ENCODE data around the gene FOXL1. TPM values are rescaled to one million over a fixed set of nuclear protein-coding genes. Genes with fewer than 3 reads are reported as not detected.

FOXL1 gene
- total RNA-seq, 1 experiment from 2014 or later = 7.5 TPM

- Histone ChIP-seq H3K4me3 (replicated peaks in 1 of 2; ENCODE audit: low read depth in 1 of 2, low read length in 2 of 2) (no peak overlapping the region), H3K27ac (ENCODE audit: low read depth, low read length) (no peak overlapping the region), H3K4me2 (ENCODE audit: low read length) (no peak overlapping the region), H3K9ac (ENCODE audit: low read length) (no peak overlapping the region), H3K4me1 (ENCODE audit: control insufficient read depth in 1 of 2, insufficient read depth in 2 of 2, low read length in 2 of 2) (no peaks in the 10 kb centered on the region), H4K20me1 (ENCODE audit: insufficient read depth) (no peaks in the 10 kb centered on the region), H2AFZ (ENCODE audit: low read depth, low read length, poor library complexity, severe bottlenecking) (no peak overlapping the region), H3K79me2 (ENCODE audit: insufficient read depth, low read length) (no peaks in the 10 kb centered on the region), H3K9me2 (ENCODE audit: insufficient read depth) (no peaks in the 10 kb centered on the region), H3K27me3 (ENCODE audit: insufficient read depth, low read length) (no peaks in the 10 kb centered on the region), H3K9me3 (ENCODE audit: control insufficient read depth in 1 of 2, insufficient read depth in 1 of 2, low read depth in 1 of 2, low read length in 2 of 2) (no peaks in the 10 kb centered on the region), H3K36me3 (ENCODE audit: control insufficient read depth in 1 of 2, insufficient read depth in 2 of 2, low read length in 2 of 2) (peaks cover 27 to 39% of the 10 kb centered on the region in 2 experiments; a peak in 3 of 4 replicates)
- CTCF ChIA-PET = no interaction called here
- no TSS peak for BruUV-seq (replicated peaks)
- TF ChIP-seq REST (IDR thresholded peaks at IDR 0.05; ENCODE audit: low read depth) (no peak), YY1 (IDR thresholded peaks at IDR 0.05; ENCODE audit: extremely low read depth, insufficient replicate concordance, low read depth, low read length) (no peak)
- DNase-seq (ENCODE audit: low read depth, low spot score) = no peak
- RAD21 ChIA-PET (ENCODE audit: low non-redundant PET in 1 of 2, low total read pairs in 2 of 2, uncharacterized antibody in 2 of 2, unreplicated experiment in 2 of 2) = no interaction called here
- no peak for ATAC-seq
- POLR2A ChIA-PET = no interaction called here
- intact Hi-C loops (cut with micrococcal nuclease) = no loop called here
Observed at GRCh38 chr16:86546638-86547013, 31.7 kb upstream of the FOXL1 start.

- no peak overlapping the region for H3K27ac ChIP-seq (ENCODE audit: low read depth, low read length)
- no peaks in the 10 kb centered on the region for H4K20me1 ChIP-seq (ENCODE audit: insufficient read depth)
- DNase-seq (ENCODE audit: low read depth, low spot score) (no peak), ATAC-seq (no peak)
- ChIA-PET RAD21 (ENCODE audit: low non-redundant PET in 1 of 2, low total read pairs in 2 of 2, uncharacterized antibody in 2 of 2, unreplicated experiment in 2 of 2) (no interaction called here), POLR2A (no interaction called here), CTCF (no interaction called here)
- TF ChIP-seq MAX (IDR thresholded peaks at IDR 0.05) = no peak
- no peak for TF ChIP-seq POLR2AphosphoS5 (IDR thresholded peaks at IDR 0.05; ENCODE audit: low read depth, low read length)
- no peak for TF ChIP-seq TCF7L2 (IDR thresholded peaks at IDR 0.05; ENCODE audit: borderline replicate concordance, extremely low read depth, insufficient read depth, insufficient read length)
- TF ChIP-seq ELF1 (IDR thresholded peaks at IDR 0.05; ENCODE audit: borderline replicate concordance, low read depth) = no peak
- no peak for TF ChIP-seq ATF3 (IDR thresholded peaks at IDR 0.05)
- TF ChIP-seq POLR2A (IDR thresholded peaks at IDR 0.05; ENCODE audit: borderline replicate concordance, extremely low read depth, insufficient read depth, insufficient read length) = no peak
- H3K9ac ChIP-seq (ENCODE audit: low read length) = no peak overlapping the region
- H3K4me1 ChIP-seq (ENCODE audit: control insufficient read depth in 1 of 2, insufficient read depth in 2 of 2, low read length in 2 of 2) = no peaks in the 10 kb centered on the region
- no peak overlapping the region for H3K4me2 ChIP-seq (ENCODE audit: low read length)
- intact Hi-C loops (cut with micrococcal nuclease) = no loop called here
- no TSS peak for BruUV-seq (replicated peaks)
- H3K79me2 ChIP-seq (ENCODE audit: insufficient read depth, low read length) = no peaks in the 10 kb centered on the region
- H3K9me2 ChIP-seq (ENCODE audit: insufficient read depth) = no peaks in the 10 kb centered on the region
- peaks cover 25 to 43% of the 10 kb centered on the region in 2 experiments; a peak in 3 of 4 replicates for H3K36me3 ChIP-seq (ENCODE audit: control insufficient read depth in 1 of 2, insufficient read depth in 2 of 2, low read length in 2 of 2)
- H3K4me3 ChIP-seq (replicated peaks in 1 of 2; ENCODE audit: low read depth in 1 of 2, low read length in 2 of 2) = no peak overlapping the region
- no peaks in the 10 kb centered on the region for H3K9me3 ChIP-seq (ENCODE audit: control insufficient read depth in 1 of 2, insufficient read depth in 1 of 2, low read depth in 1 of 2, low read length in 2 of 2)
- H3K27me3 ChIP-seq (ENCODE audit: insufficient read depth, low read length) = no peaks in the 10 kb centered on the region
- H2AFZ ChIP-seq (ENCODE audit: low read depth, low read length, poor library complexity, severe bottlenecking) = no peak overlapping the region
Observed at GRCh38 chr16:86547286-86547685, 31.1 kb upstream of the FOXL1 start.

Measured in HCT116 (cell line).